Brain microvascular endothelial cell (primary cell): ENCODE data around the gene ZCCHC2.

ENCODE experiments used
- DNase-seq: peaks from one replicate; pipeline ENCODE4 v3.0.0-alpha.2; 2020
- H3K27ac ChIP-seq: fragments of 250-450 bp; sonication (Bioruptor Pico); 2 replicates; pipeline ENCODE4 v1.5.1; 2020; ENCODE audit warnings: mild to moderate bottlenecking, moderate library complexity
- H3K27me3 ChIP-seq: fragments of 250-450 bp; sonication (Bioruptor Pico); replicated peaks from 2 replicates; pipeline ENCODE4 v1.5.1; 2020; ENCODE audit warnings: mild to moderate bottlenecking
- H3K36me3 ChIP-seq: fragments of 250-450 bp; sonication (Bioruptor Pico); replicated peaks from 2 replicates; pipeline ENCODE4 v1.5.1; 2020; ENCODE audit warnings: mild to moderate bottlenecking
- H3K4me3 ChIP-seq: 2 replicates; pipeline ENCODE4 v1.5.1; 2011; ENCODE audit warnings: low read depth, mild to moderate bottlenecking, control low read depth, low read length, moderate library complexity
- in situ Hi-C: cut with HindIII; loops from 2 replicates; pipeline ENCODE4 v1.10.0; 2017; ENCODE audit warnings: low sequenced_read_pairs, low pct_ligation_motif_present
- TF ChIP-seq, protein P1 (sequence below): IDR thresholded peaks from 2 replicates; pipeline ENCODE4 v1.5.1; 2011; ENCODE audit warnings: low read depth, mild to moderate bottlenecking, moderate library complexity, low read length, control low read depth, inconsistent platforms; ENCODE audit errors: missing control alignments

ZCCHC2 gene

DNA sequence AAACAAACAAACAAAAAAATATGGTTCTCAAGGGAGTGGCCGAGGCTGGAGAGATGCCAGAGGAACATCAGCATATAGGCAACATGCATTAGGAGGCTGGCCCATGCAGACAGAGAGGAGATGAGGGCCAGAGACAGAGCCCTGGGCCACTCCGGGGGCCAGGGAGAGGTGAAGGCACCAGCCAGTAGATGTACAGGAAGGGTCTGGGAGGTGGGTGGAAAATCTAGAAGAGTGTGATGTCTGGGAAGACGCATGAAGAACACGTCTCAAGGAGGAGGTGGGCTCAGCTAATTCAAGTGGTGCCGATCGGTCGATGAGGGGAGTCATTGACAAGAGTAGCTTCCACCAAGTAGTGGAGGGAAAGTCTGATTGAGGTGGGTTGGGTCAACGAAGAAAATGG lies 79.9 kb downstream of the ZCCHC2 start:
- no peak for DNase-seq
- peaks cover 4% of the 10 kb centered on the region for H3K27me3 ChIP-seq
- H3K36me3 ChIP-seq, result no peaks in the 10 kb centered on the region
- TF ChIP-seq, protein P1, sequence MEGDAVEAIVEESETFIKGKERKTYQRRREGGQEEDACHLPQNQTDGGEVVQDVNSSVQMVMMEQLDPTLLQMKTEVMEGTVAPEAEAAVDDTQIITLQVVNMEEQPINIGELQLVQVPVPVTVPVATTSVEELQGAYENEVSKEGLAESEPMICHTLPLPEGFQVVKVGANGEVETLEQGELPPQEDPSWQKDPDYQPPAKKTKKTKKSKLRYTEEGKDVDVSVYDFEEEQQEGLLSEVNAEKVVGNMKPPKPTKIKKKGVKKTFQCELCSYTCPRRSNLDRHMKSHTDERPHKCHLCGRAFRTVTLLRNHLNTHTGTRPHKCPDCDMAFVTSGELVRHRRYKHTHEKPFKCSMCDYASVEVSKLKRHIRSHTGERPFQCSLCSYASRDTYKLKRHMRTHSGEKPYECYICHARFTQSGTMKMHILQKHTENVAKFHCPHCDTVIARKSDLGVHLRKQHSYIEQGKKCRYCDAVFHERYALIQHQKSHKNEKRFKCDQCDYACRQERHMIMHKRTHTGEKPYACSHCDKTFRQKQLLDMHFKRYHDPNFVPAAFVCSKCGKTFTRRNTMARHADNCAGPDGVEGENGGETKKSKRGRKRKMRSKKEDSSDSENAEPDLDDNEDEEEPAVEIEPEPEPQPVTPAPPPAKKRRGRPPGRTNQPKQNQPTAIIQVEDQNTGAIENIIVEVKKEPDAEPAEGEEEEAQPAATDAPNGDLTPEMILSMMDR, result no peak
- no peak overlapping the region for H3K27ac ChIP-seq
- H3K4me3 ChIP-seq, result no peak overlapping the region
- in situ Hi-C loops, result loop anchor here (25.0 kb wide), 1 partner anchor 360 kb away; no protein-coding TSS in a partner anchor

DNA sequence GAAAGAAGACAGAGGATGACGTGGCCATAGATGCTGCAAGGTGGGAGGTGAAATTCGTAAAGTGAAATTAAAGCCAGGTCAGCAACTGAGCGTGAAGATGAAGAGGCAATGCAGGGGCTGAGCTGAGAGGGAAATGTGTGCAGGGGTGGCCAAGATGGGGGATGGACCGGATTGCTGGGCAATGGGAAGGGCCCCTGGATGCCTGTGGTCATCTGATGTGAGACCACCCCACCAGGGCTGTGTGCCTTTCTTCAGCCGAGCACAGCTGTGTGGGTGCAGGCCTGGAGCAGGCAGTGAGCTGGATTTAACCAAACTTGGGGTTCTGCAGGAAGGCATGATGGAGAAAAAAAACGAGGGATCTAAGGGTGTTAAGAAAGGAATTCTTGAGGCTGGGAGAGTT lies 80.4 kb downstream of the ZCCHC2 start:
- H3K27ac ChIP-seq, result no peak overlapping the region
- no peak for DNase-seq
- H3K27me3 ChIP-seq, result peaks cover 4% of the 10 kb centered on the region
- no peak overlapping the region for H3K4me3 ChIP-seq
- H3K36me3 ChIP-seq, result no peaks in the 10 kb centered on the region
- TF ChIP-seq, protein P1, result no peak
- in situ Hi-C loops, result loop anchor here (25.0 kb wide), 1 partner anchor 359 kb away; no protein-coding TSS in a partner anchor

DNA sequence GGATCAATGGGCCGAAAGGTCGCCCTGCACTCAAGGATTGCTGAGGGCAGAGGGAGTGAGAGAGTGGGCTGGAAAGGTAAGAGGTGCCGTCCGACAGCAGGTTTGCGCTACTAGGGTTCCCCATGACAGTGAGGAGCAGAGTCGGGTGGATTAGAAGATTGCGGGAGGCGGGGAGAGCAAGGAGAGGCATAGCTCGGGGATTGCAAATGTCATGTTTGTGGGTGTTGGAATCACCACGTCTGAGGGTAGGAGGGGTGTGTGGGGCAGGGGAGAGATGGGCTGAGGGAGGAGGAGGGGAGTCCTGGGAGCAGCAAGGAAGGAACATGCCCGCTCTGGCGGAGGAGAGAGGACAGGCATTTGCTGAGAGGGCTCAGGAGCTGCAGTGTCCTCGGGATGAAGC lies 81.2 kb downstream of the ZCCHC2 start:
- TF ChIP-seq, protein P1, result no peak
- H3K4me3 ChIP-seq, result no peak overlapping the region
- no peaks in the 10 kb centered on the region for H3K36me3 ChIP-seq
- no peak overlapping the region for H3K27ac ChIP-seq
- DNase-seq, result no peak
- in situ Hi-C loops, result loop anchor here (25.0 kb wide), 1 partner anchor 358 kb away; no protein-coding TSS in a partner anchor
- peaks cover under 1% of the 10 kb centered on the region for H3K27me3 ChIP-seq

DNA sequence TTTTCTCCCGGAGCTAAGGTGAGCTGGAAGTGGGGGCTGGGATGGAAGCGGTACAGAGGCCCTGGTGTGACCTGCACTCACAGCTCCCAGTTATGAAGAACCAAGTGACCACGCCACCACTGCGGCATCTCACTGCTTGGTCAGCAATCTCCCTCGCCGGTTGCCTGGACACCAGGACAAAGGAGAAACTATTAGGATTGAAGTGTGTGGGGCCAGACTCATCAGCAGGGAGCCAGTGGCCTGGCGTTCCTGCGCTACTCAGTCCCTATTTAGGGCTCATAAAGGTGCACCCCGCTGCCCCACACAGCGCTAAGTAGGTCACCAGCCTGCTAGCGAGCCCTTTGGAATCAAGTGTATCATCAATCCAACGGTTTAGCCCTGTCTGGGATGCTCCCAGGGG lies 82.9 kb downstream of the ZCCHC2 start:
- H3K36me3 ChIP-seq, result no peaks in the 10 kb centered on the region
- in situ Hi-C loops, result loop anchor here (25.0 kb wide), 1 partner anchor 357 kb away; no protein-coding TSS in a partner anchor

DNA sequence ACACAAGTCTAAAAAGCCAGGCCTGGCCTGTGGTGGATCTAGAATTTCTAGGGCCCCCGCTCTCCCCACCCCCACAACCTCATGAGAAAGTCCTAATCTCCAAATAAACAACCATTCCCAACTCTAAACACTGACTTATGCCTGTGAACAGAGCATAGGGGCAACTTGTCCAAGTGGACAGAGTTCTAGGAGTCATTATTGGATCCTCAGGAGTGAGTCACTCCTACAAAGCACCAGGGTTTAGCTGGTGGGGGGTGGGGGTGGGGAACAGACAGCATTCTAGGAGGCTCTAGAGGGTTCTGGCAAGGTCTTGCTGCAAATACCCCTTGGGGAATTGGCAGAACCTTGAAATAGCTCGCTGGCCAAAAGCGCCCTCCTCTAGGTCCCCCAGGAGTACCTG lies 83.3 kb downstream of the ZCCHC2 start:
- Histone ChIP-seq H3K4me3 (no peak overlapping the region), H3K27ac (no peak overlapping the region), H3K36me3 (no peaks in the 10 kb centered on the region), H3K27me3 (peaks cover 2% of the 10 kb centered on the region)
- no peak for DNase-seq
- TF ChIP-seq, protein P1, result no peak
- in situ Hi-C loops, result loop anchor here (25.0 kb wide), 1 partner anchor 356 kb away; no protein-coding TSS in a partner anchor

More for the DNA sequence above, 82.9 kb downstream of the ZCCHC2 start:
- no peaks in the 10 kb centered on the region for H3K27me3 ChIP-seq
- DNase-seq, result no peak
- TF ChIP-seq, protein P1, result no peak
- H3K27ac ChIP-seq, result no peak overlapping the region
- H3K4me3 ChIP-seq, result no peak overlapping the region

DNA sequence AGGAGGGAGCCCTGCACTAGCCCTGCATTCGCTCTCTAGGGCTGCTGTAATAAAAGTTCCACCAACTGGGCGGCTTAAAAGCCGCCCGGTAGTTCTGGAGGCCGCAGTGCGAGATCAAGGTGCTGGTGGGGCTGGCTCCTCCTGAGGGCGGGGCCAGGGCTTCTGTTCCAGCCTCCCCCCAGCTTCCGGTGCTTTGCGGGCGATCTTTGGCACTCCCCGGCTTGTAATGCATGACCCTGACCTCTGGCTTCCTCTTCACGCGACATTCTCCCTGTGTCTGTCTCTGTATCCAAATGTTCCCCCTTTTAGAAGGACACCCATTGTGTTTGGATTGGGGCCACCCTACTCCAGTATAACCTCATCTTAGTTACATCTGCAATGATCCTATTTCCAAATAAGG lies 84.5 kb downstream of the ZCCHC2 start:
- H3K27me3 ChIP-seq, result peaks cover 9% of the 10 kb centered on the region
- H3K36me3 ChIP-seq, result no peaks in the 10 kb centered on the region
- TF ChIP-seq, protein P1, result no peak
- H3K4me3 ChIP-seq, result no peak overlapping the region
- DNase-seq, result no peak
- H3K27ac ChIP-seq, result no peak overlapping the region
- in situ Hi-C loops, result loop anchor here (25.0 kb wide), 1 partner anchor 355 kb away; no protein-coding TSS in a partner anchor
